Fibroblast of lung (primary cell): Measurements from ENCODE around the gene CTNND1. TPM values are rescaled to one million over a fixed set of nuclear protein-coding genes. Genes with fewer than 3 reads are reported as not detected.
"Not testable (repeated sequence)": the region's sequence is repeated elsewhere in the genome, so short reads cannot be mapped to it uniquely, and the experiment has no call there.

Experiments
- DNase-seq, 2 donors: peaks; one replicate each; pipeline versions ENCODE4 v3.0.0 to v3.0.0-alpha.2; 2010; ENCODE audit warnings: low read depth in 2 of 2
- H2AFZ ChIP-seq: 2 replicates; pipeline ENCODE4 v1.5.1; 2012; ENCODE audit warnings: low read length, control low read depth, inconsistent platforms
- H3K27ac ChIP-seq: 2 replicates; pipeline ENCODE4 v1.5.1; 2011; ENCODE audit warnings: low read length, control low read depth; ENCODE audit not compliant: insufficient read depth
- H3K27me3 ChIP-seq: 2 replicates; pipeline ENCODE4 v1.5.1; 2011; ENCODE audit warnings: mild to moderate bottlenecking, low read length; ENCODE audit not compliant: control insufficient read depth, insufficient read depth
- H3K36me3 ChIP-seq: 2 replicates; pipeline ENCODE4 v1.5.1; 2011; ENCODE audit warnings: low read length; ENCODE audit not compliant: control insufficient read depth, insufficient read depth
- H3K4me1 ChIP-seq: 2 replicates; pipeline ENCODE4 v1.5.1; 2011; ENCODE audit warnings: low read length; ENCODE audit not compliant: control insufficient read depth, insufficient read depth; ENCODE audit errors: extremely low read depth
- H3K4me2 ChIP-seq: 2 replicates; pipeline ENCODE4 v1.5.1; 2011; ENCODE audit warnings: low read length, control low read depth; ENCODE audit not compliant: insufficient read depth; ENCODE audit errors: extremely low read depth
- H3K4me3 ChIP-seq, 4 experiments: fragments of 200-600 bp in 1 of 4; sonication (generic) in 1 of 4; replicated peaks in 1 of 4; 2 replicates each; pipeline ENCODE4 v1.5.1; 2011 to 2016; ENCODE audit warnings: low read length in 4 of 4, low read depth in 3 of 4, mild to moderate bottlenecking in 3 of 4, control low read depth in 2 of 4, inconsistent platforms in 1 of 4, mixed read lengths in 1 of 4; ENCODE audit not compliant: insufficient read depth in 1 of 4; ENCODE audit errors: control extremely low read depth in 1 of 4
- H3K79me2 ChIP-seq: 2 replicates; pipeline ENCODE4 v1.5.1; 2012; ENCODE audit warnings: mild to moderate bottlenecking, low read length, inconsistent platforms; ENCODE audit not compliant: control insufficient read depth, insufficient read depth
- H3K9ac ChIP-seq: 2 replicates; pipeline ENCODE4 v1.5.1; 2011; ENCODE audit warnings: mild to moderate bottlenecking, low read length, control low read depth; ENCODE audit not compliant: insufficient read depth
- H3K9me3 ChIP-seq: 2 replicates; pipeline ENCODE4 v1.5.1; 2012; ENCODE audit warnings: low read depth, low read length; ENCODE audit not compliant: control insufficient read depth, insufficient read depth
- H4K20me1 ChIP-seq: 2 replicates; pipeline ENCODE4 v1.5.1; 2011; ENCODE audit warnings: low read length; ENCODE audit not compliant: control insufficient read depth, insufficient read depth; ENCODE audit errors: extremely low read depth
- CTCF ChIP-seq, 2 donors: IDR thresholded peaks in 1 of 2; conservative IDR thresholded peaks in 1 of 2; 1 replicate in 1 of 2; 2 replicates in 1 of 2; pipeline ENCODE4 v1.5.1; 2011 to 2012; ENCODE audit warnings: low read length in 2 of 2, control low read depth in 1 of 2, inconsistent platforms in 1 of 2, low read depth in 1 of 2, mild to moderate bottlenecking in 1 of 2
- EZH2 ChIP-seq: IDR thresholded peaks from 2 replicates; pipeline ENCODE4 v1.5.1; 2012; ENCODE audit warnings: low read length, control low read depth, mild to moderate bottlenecking; ENCODE audit errors: missing control alignments
- polyA plus RNA-seq, 2 donors: library from polyadenylated mRNA; depleted of rRNA in 1 of 2; stranded (reverse) in 1 of 2; unstranded in 1 of 2; fragments of >200 nt; gene quantifications; 2 replicates each; pipeline ENCODE4 v1.2.1, GENCODE V29; 2011 to 2012; ENCODE audit warnings: missing spikeins in 1 of 2
- total RNA-seq: library from RNA; depleted of rRNA; stranded (reverse); fragments of >200 nt; gene quantifications from 2 replicates; pipeline ENCODE4 v1.2.1, GENCODE V29; 2014

The CTNND1 gene
- total and polyA plus RNA-seq, 2 donors (not counting 1 experiment from before 2014, with no cell fraction given) = 103 to 190 TPM

DNA sequence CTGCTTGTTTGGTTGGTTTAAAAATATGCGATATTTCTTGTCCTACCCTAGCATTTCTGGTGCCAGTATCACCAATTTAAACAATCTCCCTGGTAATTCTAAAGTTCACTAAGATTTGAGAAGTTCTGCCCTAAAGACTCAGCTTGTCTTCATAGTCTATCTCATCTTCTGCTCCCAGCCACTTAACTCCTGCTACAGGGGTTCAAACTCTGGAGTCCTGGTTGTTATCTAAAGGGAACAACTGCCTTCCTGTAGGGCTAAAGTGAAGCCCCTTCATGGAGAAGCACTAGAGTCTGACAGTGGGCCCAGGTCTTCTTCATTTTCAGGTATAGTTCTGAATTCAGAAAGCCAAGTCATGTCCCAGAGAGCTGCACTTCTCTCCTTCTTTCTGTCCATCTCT is 73.2 kb downstream of the CTNND1 start:
- Histone ChIP-seq H2AFZ (no peak overlapping the region), H3K36me3 (no peaks in the 10 kb centered on the region), H3K27me3 (no peaks in the 10 kb centered on the region), H3K4me1 (no peaks in the 10 kb centered on the region), H3K9me3 (no peaks in the 10 kb centered on the region), H3K9ac (no peak overlapping the region), H3K27ac (no peak overlapping the region), H3K4me3 (no peak overlapping the region), H3K79me2 (no peaks in the 10 kb centered on the region), H4K20me1 (no peaks in the 10 kb centered on the region), H3K4me2 (no peak overlapping the region)
- TF ChIP-seq EZH2 = no peak
- no peak for TF ChIP-seq CTCF (conservative IDR thresholded peaks at IDR 0.05 in 1 of 2, IDR thresholded peaks at IDR 0.05 in 1 of 2; ENCODE audit: low read depth in 1 of 2, low read length in 2 of 2)
- no peak for DNase-seq

DNA sequence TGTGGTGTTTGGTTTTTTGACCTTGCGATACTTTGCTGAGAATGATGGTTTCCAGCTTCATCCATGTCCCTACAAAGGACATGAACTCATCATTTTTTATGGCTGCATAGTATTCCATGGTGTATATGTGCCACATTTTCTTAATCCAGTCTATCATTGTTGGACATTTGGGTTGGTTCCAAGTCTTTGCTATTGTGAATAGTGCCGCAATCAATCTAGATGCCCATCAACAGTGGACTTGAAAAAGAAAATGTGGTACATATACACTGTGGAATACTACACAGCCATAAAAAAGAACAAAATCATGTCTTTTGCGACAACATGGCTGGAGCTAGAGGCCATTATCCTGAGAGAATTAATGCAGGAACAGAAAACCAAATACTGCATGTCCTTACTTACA is 77.0 kb downstream of the CTNND1 start:
- not testable (repeated sequence) for H3K27me3 ChIP-seq, H3K27ac ChIP-seq, H3K9me3 ChIP-seq, H3K4me1 ChIP-seq, DNase-seq, H4K20me1 ChIP-seq, H3K36me3 ChIP-seq, H3K4me2 ChIP-seq, H3K4me3 ChIP-seq, H3K9ac ChIP-seq, H2AFZ ChIP-seq, H3K79me2 ChIP-seq

DNA sequence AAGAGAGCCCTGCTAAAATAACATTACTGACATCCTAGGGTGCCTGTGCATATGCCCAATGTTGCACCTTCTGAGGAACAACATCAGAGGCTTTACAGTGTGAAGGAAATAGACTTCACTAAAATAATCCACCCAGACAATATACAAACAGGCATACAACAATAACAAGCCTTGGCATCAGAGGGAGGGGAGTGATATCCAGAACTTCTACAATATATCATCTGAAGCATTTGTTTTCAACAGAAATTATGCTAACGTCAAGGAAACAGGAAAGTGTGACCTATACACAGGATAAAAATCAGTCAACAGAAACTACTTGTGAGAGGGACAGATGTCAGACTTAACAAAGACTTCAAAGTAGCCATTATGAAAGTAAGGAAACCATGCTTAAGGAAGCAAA is 81.3 kb downstream of the CTNND1 start:
- no peak overlapping the region for H3K4me3 ChIP-seq
- H3K36me3 ChIP-seq = no peaks in the 10 kb centered on the region
- H3K9me3 ChIP-seq = no peaks in the 10 kb centered on the region
- H2AFZ ChIP-seq = no peak overlapping the region
- no peak for DNase-seq
- H4K20me1 ChIP-seq = no peaks in the 10 kb centered on the region
- H3K27me3 ChIP-seq = no peaks in the 10 kb centered on the region
- H3K9ac ChIP-seq = no peak overlapping the region
- no peak overlapping the region for H3K27ac ChIP-seq
- TF ChIP-seq EZH2 (no peak), CTCF (conservative IDR thresholded peaks at IDR 0.05 in 1 of 2, IDR thresholded peaks at IDR 0.05 in 1 of 2; ENCODE audit: low read depth in 1 of 2, low read length in 2 of 2) (no peak)
- H3K79me2 ChIP-seq = no peaks in the 10 kb centered on the region
- no peaks in the 10 kb centered on the region for H3K4me1 ChIP-seq
- H3K4me2 ChIP-seq = no peak overlapping the region
